HG02759 (cell line): ENCODE data around the gene TMEM200A.

Source experiments
- ATAC-seq: cut with Tn5 transposase; IDR thresholded peaks from one replicate; pipeline ENCODE4 v1.9.1; 2021; ENCODE audit warnings: mild to moderate bottlenecking, moderate library complexity; ENCODE audit not compliant: unreplicated experiment

TMEM200A gene

DNA sequence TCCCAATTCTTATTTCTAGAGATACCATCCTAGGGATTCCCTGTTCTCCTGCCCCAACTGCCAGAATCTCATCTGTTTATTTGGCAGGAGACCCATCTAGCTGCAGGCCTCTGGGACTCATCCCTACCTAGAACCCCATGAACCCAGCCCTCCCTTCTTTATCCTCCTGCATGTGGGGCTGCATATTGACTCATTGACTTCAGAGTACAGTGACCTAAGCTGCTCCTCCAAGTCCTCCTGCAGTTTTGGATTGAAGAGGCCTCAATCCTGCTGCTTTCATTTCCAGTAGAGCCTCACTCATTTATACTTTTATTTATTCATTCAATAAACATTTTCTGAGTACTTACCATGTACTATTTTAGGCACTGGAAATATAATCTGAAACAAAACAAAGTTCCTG lies 11.6 kb downstream of the TMEM200A start:
- no peak for ATAC-seq

GRCh38 chr6:130377915-130378314 lies 12.1 kb downstream of the TMEM200A start:
- ATAC-seq, result no peak

DNA sequence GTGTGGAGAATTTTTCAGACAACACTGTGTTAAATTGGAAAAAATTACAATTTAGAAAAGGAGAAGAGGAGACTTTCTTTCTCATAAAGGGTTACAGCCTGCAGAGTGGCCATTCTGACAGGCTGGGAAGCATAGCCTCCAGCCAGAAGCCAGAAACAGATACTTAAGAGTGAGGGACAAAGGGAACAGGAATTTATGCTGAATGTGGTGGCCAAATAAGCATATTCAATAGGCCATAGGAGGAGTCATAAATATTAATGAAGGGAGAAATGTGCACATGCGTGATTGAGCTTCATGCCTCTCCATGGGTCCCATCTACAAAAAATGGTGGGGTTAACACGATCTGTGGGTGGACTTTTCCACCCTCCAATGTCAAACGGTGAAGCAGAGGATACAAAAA lies 13.4 kb downstream of the TMEM200A start:
- ATAC-seq, result no peak

DNA sequence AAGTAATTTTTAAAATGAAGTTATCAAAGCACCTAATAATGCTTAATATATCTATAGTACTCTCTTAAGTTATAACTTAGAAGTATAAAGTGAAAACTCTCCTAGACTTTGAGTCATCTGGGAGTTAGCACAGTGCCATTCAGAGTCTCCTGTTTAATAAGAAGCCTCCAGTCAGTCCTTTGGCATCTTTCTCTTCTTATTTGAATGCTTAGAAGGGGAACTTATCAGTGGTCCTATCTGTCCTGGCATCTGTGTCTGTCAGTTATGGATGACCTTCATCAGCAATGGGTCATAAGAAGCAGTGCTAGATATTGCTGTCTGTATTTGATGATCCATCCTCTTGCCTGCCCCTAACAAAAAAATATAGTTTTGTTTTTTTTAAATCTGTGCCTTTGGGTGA lies 15.2 kb downstream of the TMEM200A start:
- no peak for ATAC-seq

DNA sequence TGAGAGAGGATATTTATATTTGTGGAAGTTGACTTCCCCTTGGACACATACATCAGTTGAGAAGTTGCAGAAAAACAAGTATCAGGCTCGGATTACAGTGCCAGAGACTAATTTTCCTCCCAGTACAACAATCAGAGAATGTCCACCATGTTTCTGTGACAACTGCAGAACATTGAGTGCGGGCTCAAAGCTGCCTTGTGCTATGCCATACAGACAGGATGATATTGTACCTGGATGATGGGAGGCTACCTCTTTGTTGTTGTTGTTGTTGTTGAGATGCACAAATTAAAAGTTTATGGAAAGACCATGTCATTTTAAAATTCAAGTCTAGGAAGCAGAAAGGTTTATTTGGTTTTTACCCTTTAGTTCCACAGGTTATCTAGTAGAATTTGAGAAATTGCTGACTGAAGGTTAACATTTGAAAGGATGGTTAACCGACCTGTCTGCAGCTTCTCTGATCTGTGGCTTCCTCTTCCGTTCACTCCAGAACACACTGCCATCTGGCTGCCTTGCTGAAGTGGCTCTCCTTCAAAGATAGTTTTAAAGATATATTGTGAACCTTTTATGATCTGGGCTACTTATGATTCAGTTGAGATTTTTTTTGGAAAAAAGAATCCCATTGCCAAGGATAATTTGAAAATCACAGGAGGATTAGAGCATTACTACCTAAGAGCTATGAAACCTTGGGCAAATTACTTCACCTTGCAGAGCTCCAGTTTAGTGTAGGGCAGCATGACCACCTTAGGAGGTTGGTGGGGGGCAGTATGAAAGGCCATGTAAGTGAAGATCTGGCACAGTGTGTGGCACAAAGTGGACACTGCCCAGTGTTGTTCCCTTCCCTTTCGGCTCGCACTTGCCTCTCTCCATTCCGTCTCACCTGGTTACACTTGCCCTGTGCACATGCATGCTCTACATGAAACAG lies 15.9 kb downstream of the TMEM200A start:
- peak; percentile 62 for ATAC-seq

GRCh38 chr6:130382872-130383490 lies 17.2 kb downstream of the TMEM200A start:
- ATAC-seq, result no peak

DNA sequence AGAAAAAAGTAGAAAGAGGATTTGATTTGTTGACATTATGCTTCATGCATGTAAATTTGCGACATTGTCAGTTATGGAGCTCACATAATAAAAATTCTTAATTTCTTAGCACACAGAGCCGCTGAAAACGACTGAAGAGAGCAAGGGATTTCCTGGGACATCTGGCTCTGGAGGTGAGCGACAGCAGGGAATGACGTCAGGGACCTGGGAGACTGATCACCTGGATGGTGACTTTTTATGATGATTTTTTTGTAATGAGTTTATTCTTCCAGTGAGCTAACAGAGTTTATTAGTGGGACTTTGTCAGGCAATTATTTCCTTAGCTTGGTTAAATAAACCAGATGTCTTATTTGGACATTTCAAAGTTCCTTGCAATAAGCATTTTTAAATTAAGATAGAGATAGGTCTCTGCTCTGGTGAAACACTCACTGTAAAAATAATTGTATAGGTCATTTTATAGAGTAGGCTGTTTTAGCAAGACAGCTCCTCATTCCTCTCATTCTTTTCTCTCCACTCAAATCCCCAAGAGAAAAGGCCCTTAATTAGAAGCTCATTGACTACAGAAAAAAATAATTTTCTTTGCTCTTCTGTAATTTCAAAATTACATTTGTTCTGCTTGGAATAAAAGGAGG lies 19.4 kb downstream of the TMEM200A start:
- no peak for ATAC-seq

- ATAC-seq, result no peak
Measured at GRCh38 chr6:130389142-130389541, 23.3 kb downstream of the TMEM200A start.

- no peak for ATAC-seq
Measured at GRCh38 chr6:130390890-130391289, 25.1 kb downstream of the TMEM200A start.

DNA sequence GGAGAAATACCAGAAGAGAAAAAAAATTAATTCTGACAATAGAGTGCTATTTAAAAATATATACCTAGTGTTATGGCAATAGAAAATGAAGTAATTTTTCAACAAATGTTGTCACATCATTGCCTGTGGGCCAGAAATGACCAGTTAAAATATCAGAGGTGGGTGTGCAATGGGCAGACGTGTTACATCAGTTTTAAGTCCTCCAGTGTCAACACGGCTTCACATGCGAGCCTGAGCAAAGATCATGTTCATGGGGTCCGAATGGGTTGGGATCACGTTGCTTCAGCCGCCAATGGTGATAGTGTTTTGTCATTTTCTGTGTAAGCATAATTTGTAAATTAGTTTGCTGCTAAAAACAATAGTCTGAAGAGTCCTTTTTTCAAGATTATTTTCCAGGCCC lies 27.5 kb downstream of the TMEM200A start:
- no peak for ATAC-seq

DNA sequence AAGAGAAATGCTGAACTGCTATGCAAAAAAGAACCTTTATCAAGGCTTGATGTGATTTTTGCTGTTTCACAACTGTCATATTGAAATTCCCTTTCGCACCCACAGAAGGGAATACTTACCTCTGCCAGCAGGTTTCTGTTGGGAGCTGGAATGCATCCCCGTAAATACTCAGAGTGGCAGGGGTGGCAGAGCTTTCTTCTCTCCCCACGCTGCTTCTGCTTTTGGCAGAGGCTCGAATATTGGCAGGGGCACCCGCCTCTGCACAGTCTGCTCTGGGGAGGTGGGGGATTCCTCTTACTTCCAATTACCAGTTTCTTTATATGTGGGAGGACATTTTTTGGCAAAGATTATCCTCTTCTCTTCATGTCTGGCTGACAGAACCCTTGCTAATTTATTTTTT lies 28.4 kb downstream of the TMEM200A start:
- no peak for ATAC-seq

DNA sequence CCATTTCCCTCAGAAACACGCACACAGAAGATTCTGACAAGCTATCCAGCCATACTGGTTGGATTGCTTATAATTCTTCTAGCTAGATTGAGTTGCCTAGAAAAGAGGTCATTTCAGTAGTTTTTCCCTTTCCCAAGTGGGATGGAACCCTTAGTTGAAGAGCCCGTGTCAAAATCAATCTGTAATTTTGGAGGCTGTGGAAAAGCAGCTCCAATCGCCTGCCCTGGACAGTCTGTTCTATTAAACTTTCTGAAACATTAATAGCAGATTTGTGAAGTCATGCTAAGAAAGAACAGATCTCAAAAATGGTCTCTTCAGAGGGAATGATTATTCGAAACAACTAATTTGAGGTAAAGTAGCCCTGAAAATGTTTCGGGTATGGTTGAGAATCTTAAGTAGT lies 29.3 kb downstream of the TMEM200A start:
- no peak for ATAC-seq

- ATAC-seq, result no peak
Measured at GRCh38 chr6:130396722-130397121, 30.9 kb downstream of the TMEM200A start.

DNA sequence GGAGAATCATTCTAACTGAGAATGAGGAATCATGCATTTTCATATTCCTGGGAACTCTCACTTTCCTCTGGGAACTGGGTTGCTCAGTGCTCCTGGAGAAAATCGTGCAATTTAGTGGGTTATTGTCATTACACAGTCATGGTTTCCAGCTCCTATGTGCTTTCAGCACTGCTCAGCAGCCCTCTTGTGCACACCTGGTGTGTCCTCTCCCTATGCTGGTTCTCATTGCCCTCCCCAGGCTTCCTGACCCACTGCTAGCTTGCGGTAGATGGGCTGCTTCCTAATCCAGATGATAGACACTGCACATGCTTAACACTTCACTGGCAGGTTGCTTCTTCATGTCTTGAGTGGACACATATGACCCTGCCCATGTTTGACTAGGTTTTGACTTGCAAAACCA lies 39.7 kb downstream of the TMEM200A start:
- no peak for ATAC-seq

DNA sequence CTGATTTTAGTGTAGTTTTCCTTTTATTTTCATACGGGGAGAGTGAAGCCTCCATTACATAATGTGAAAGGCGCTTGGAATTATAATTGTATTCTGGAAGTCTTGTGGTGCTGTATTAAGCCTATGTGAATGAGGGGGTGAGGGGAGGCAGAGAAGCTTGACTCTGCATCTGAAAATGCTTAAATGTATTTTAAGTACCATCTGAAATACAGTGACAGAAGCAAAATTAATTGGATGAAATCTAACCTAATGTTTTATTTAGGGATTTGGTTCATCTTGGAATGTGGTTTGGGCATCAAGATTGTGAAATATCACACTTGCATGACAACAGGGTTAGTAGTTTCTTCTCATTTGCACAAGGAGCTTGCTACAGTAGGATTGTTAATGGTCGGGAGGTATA lies 41.2 kb downstream of the TMEM200A start:
- no peak for ATAC-seq

GRCh38 chr6:130409418-130410100 lies 43.7 kb downstream of the TMEM200A start:
- ATAC-seq, result no peak

GRCh38 chr6:130411481-130411880 lies 45.7 kb downstream of the TMEM200A start:
- no peak for ATAC-seq

DNA sequence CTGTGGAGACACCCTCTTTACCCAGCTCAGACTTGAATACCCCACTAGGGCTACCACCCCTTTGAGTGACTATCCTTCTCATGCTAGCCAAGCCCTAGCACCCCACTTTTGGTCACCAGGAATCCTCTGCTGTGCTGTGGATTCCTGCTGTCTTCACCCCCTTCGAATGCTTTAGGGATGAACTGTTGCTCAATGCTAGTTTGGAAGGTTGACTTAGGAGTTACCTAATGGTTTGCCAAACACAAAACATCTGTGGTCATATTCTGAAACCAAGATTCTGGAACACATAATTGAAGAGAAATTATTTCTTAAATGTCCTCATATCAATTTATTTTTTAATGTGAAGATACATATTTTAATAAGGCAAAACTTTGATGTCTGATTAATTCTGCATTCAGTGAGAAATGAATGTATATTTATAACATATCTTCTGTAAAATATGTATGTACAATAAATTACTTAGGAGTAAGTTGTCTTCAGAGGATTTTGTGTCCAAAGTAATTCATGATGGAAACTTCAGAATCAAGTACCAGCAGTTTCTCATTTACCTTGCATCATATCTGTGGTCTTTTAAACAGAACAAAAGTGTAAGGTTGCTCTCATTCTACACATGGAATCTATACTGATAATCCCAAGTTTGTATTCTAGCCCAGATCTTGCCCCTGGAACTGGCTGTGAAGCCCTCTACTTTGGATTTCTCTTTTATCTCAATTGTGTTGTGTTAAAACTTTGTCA lies 46.9 kb downstream of the TMEM200A start:
- no peak for ATAC-seq

DNA sequence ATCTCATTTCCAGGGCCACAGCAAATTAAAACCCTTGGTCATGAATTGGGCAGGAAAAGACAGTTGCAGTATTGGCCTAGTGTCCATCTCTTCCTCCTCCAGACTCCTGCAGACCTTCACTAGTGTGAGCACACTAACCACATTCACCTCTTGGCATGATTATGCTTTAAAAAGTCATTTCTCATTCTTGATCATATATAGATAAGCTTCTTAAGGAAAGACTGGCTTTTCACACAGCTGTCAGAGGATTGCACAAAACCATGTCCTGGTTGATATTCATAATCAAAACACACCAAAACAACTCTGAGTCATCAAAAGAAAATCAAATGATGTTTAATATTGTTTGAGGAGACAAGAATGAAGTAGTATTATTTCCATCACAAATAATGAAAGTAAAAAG lies 52.1 kb downstream of the TMEM200A start:
- no peak for ATAC-seq

DNA sequence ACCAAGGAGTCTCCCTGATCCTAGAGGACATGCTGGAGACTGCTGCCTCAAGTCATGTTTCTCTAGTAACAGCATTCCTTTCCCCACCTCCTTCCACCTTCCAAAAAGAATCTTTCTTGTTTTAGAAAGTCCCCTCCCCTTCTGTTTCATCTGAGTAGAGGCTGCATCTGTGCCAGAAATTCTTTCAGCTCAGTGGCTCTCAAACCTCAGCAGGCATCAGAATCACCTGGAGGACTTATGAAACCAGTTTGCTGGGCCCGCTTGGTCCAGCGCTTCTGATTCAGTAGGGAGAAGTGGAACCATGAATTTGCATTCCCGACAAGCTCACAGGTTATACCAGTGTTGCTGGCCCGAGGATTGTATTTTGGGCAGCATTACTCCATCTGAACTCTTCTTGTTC lies 55.1 kb downstream of the TMEM200A start:
- ATAC-seq, result no peak

GRCh38 chr6:130421585-130421984 lies 55.8 kb downstream of the TMEM200A start:
- ATAC-seq, result no peak
